GM10266 (cell line): ENCODE results near the gene DCAF8.

Source experiments
- DNase-seq: peaks from one replicate; pipeline ENCODE4 v3.0.0; 2012; ENCODE audit errors: extremely low spot score
- CTCF ChIP-seq: IDR thresholded peaks from 2 replicates; pipeline ENCODE4 v1.5.1; 2012; ENCODE audit warnings: mild to moderate bottlenecking, low read depth; ENCODE audit not compliant: control insufficient read depth, insufficient read depth; ENCODE audit errors: missing control alignments

The DCAF8 gene

GRCh38 chr1:160177667-160178066, 84.7 kb downstream of the DCAF8 start:
- DNase-seq = no peak
- TF ChIP-seq CTCF = no peak

GRCh38 chr1:160177231-160177630, 85.1 kb downstream of the DCAF8 start:
- no peak for TF ChIP-seq CTCF
- no peak for DNase-seq

GRCh38 chr1:160171980-160172379, 90.4 kb downstream of the DCAF8 start:
- DNase-seq = no peak
- no peak for TF ChIP-seq CTCF

GRCh38 chr1:160171354-160171753, 91.0 kb downstream of the DCAF8 start:
- no peak for DNase-seq
- TF ChIP-seq CTCF = no peak

GRCh38 chr1:160169553-160170399, 92.6 kb downstream of the DCAF8 start:
- TF ChIP-seq CTCF = no peak
- DNase-seq = peak; percentile 45

- no peak for DNase-seq
- no peak for TF ChIP-seq CTCF
Observed at GRCh38 chr1:160168609-160169369, 93.6 kb downstream of the DCAF8 start.

- no peak for DNase-seq
- no peak for TF ChIP-seq CTCF
Observed at GRCh38 chr1:160168016-160168415, 94.3 kb downstream of the DCAF8 start.
